Stimulated activated CD8-positive, alpha-beta memory T cell treated with anti-CD3 and anti-CD28 coated beads, Interleukin-12 subunit alpha, Interleukin-12 subunit beta, amount 100 ng/mL, for 4 hours (primary cell): ENCODE results near the gene IQUB.
"Not testable (repeated sequence)": the region's sequence is repeated elsewhere in the genome, so short reads cannot be mapped to it uniquely, and the experiment has no call there.

ENCODE experiments used
- DNase-seq: peaks from one replicate; pipeline ENCODE4 v3.0.0-alpha.2; 2020; ENCODE audit warnings: low read depth

Gene IQUB

GRCh38 chr7:123492485-123492884 is 41.9 kb downstream of the IQUB start:
- DNase-seq: no peak

GRCh38 chr7:123485721-123486120 is 48.7 kb downstream of the IQUB start:
- DNase-seq: no peak

GRCh38 chr7:123485187-123485586 is 49.2 kb downstream of the IQUB start:
- no peak for DNase-seq

GRCh38 chr7:123484199-123484598 is 50.2 kb downstream of the IQUB start:
- no peak for DNase-seq

- no peak for DNase-seq
Measured at GRCh38 chr7:123480107-123480506, 54.3 kb downstream of the IQUB start.

GRCh38 chr7:123478056-123478455 is 56.3 kb downstream of the IQUB start:
- DNase-seq: not testable (repeated sequence)

GRCh38 chr7:123472750-123473445 is 61.5 kb downstream of the IQUB start:
- DNase-seq: no peak

- no peak for DNase-seq
Measured at GRCh38 chr7:123472327-123472726, 62.1 kb downstream of the IQUB start.

- DNase-seq: no peak
Measured at GRCh38 chr7:123468303-123468702, 66.1 kb downstream of the IQUB start.

GRCh38 chr7:123463890-123464289 is 70.5 kb downstream of the IQUB start:
- DNase-seq: no peak

- no peak for DNase-seq
Measured at GRCh38 chr7:123460616-123461015, 73.8 kb downstream of the IQUB start.

GRCh38 chr7:123455965-123456470 is 78.4 kb downstream of the IQUB start:
- DNase-seq: no peak

- DNase-seq: no peak
Measured at GRCh38 chr7:123440101-123440548, 94.3 kb downstream of the IQUB start.

GRCh38 chr7:123439191-123439590 is 95.2 kb downstream of the IQUB start:
- DNase-seq: no peak

- DNase-seq: no peak
Measured at GRCh38 chr7:123437447-123437995, 96.9 kb downstream of the IQUB start.

GRCh38 chr7:123435080-123435700 is 99.2 kb downstream of the IQUB start:
- DNase-seq: no peak

- no peak for DNase-seq
Measured at GRCh38 chr7:123433665-123434064, 100.7 kb downstream of the IQUB start.

GRCh38 chr7:123432601-123433000 is 101.8 kb downstream of the IQUB start:
- no peak for DNase-seq

- no peak for DNase-seq
Measured at GRCh38 chr7:123431075-123431614, 103.2 kb downstream of the IQUB start.

- no peak for DNase-seq
Measured at GRCh38 chr7:123425246-123425645, 109.1 kb downstream of the IQUB start.

- DNase-seq: no peak
Measured at GRCh38 chr7:123424463-123424862, 109.9 kb downstream of the IQUB start.

- no peak for DNase-seq
Measured at GRCh38 chr7:123423622-123424021, 110.8 kb downstream of the IQUB start.

- DNase-seq: no peak
Measured at GRCh38 chr7:123417580-123417979, 116.8 kb downstream of the IQUB start.
